ENCODE measurements around the gene AKAP10. TPM values are rescaled to one million over a fixed set of nuclear protein-coding genes. Genes with fewer than 3 reads are reported as not detected.
"Not testable (repeated sequence)": the region's sequence is repeated elsewhere in the genome, so short reads cannot be mapped to it uniquely, and the experiment has no call there.

AKAP10 gene
- total RNA-seq, 1 experiment from 2014 or later: 31.6 TPM

GRCh38 chr17:19860647-19861177 lies 116.9 kb downstream of the AKAP10 start:
- H3K79me2 ChIP-seq (ENCODE audit: insufficient read depth, low read length); H3K4me2 ChIP-seq (ENCODE audit: low read length); H3K36me3 ChIP-seq (ENCODE audit: control insufficient read depth in 1 of 2, insufficient read depth in 2 of 2, low read length in 2 of 2); H4K20me1 ChIP-seq (ENCODE audit: insufficient read depth); H3K27ac ChIP-seq (ENCODE audit: low read depth, low read length); H3K9me2 ChIP-seq (ENCODE audit: insufficient read depth); BruUV-seq (replicated peaks); POLR2A ChIA-PET; DNase-seq (ENCODE audit: low read depth, low spot score); intact Hi-C loops (cut with micrococcal nuclease); RAD21 ChIA-PET (ENCODE audit: low non-redundant PET in 1 of 2, low total read pairs in 2 of 2, uncharacterized antibody in 2 of 2, unreplicated experiment in 2 of 2); H3K4me1 ChIP-seq (ENCODE audit: control insufficient read depth in 1 of 2, insufficient read depth in 2 of 2, low read length in 2 of 2); H3K9me3 ChIP-seq (ENCODE audit: control insufficient read depth in 1 of 2, insufficient read depth in 1 of 2, low read depth in 1 of 2, low read length in 2 of 2); ATAC-seq; H3K9ac ChIP-seq (ENCODE audit: low read length); H3K27me3 ChIP-seq (ENCODE audit: insufficient read depth, low read length); H3K4me3 ChIP-seq (replicated peaks in 1 of 2; ENCODE audit: low read depth in 1 of 2, low read length in 2 of 2); H2AFZ ChIP-seq (ENCODE audit: low read depth, low read length, poor library complexity, severe bottlenecking): not testable (repeated sequence)
- CTCF ChIA-PET: interaction anchor here (0.7 kb wide), 1 partner anchor 234 kb away, joined by 3 read pairs; no protein-coding TSS in a partner anchor

GRCh38 chr17:19857640-19858039 lies 120.0 kb downstream of the AKAP10 start:
- RAD21 ChIA-PET (ENCODE audit: low non-redundant PET in 1 of 2, low total read pairs in 2 of 2, uncharacterized antibody in 2 of 2, unreplicated experiment in 2 of 2): no interaction called here
- TF ChIP-seq, protein P1, sequence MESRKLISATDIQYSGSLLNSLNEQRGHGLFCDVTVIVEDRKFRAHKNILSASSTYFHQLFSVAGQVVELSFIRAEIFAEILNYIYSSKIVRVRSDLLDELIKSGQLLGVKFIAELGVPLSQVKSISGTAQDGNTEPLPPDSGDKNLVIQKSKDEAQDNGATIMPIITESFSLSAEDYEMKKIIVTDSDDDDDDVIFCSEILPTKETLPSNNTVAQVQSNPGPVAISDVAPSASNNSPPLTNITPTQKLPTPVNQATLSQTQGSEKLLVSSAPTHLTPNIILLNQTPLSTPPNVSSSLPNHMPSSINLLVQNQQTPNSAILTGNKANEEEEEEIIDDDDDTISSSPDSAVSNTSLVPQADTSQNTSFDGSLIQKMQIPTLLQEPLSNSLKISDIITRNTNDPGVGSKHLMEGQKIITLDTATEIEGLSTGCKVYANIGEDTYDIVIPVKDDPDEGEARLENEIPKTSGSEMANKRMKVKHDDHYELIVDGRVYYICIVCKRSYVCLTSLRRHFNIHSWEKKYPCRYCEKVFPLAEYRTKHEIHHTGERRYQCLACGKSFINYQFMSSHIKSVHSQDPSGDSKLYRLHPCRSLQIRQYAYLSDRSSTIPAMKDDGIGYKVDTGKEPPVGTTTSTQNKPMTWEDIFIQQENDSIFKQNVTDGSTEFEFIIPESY (IDR thresholded peaks at IDR 0.05; ENCODE audit: extremely low read depth, insufficient replicate concordance, low read length): no peak
- TF ChIP-seq ZFX (IDR thresholded peaks at IDR 0.05): no peak
- no peak for TF ChIP-seq SRF (IDR thresholded peaks at IDR 0.05; ENCODE audit: low read depth)
- no peak for TF ChIP-seq EZH2phosphoT487 (IDR thresholded peaks at IDR 0.05; ENCODE audit: borderline replicate concordance)
- TF ChIP-seq EZH2 (IDR thresholded peaks at IDR 0.05): no peak
- POLR2A ChIA-PET: no interaction called here
- Histone ChIP-seq H3K4me1 (ENCODE audit: control insufficient read depth in 1 of 2, insufficient read depth in 2 of 2, low read length in 2 of 2) (no peaks in the 10 kb centered on the region), H3K4me2 (ENCODE audit: low read length) (no peak overlapping the region), H3K9me2 (ENCODE audit: insufficient read depth) (no peaks in the 10 kb centered on the region), H3K79me2 (ENCODE audit: insufficient read depth, low read length) (no peaks in the 10 kb centered on the region), H3K36me3 (ENCODE audit: control insufficient read depth in 1 of 2, insufficient read depth in 2 of 2, low read length in 2 of 2) (no peaks in the 10 kb centered on the region; a peak in 1 of 4 replicates), H3K4me3 (replicated peaks in 1 of 2; ENCODE audit: low read depth in 1 of 2, low read length in 2 of 2) (no peak overlapping the region), H3K27me3 (ENCODE audit: insufficient read depth, low read length) (no peaks in the 10 kb centered on the region), H3K27ac (ENCODE audit: low read depth, low read length) (no peak overlapping the region), H4K20me1 (ENCODE audit: insufficient read depth) (no peaks in the 10 kb centered on the region), H2AFZ (ENCODE audit: low read depth, low read length, poor library complexity, severe bottlenecking) (no peak overlapping the region), H3K9me3 (ENCODE audit: control insufficient read depth in 1 of 2, insufficient read depth in 1 of 2, low read depth in 1 of 2, low read length in 2 of 2) (no peaks in the 10 kb centered on the region), H3K9ac (ENCODE audit: low read length) (no peak overlapping the region)
- intact Hi-C loops (cut with micrococcal nuclease): no loop called here
- ATAC-seq: no peak
- CTCF ChIA-PET: no interaction called here
- no peak for DNase-seq (ENCODE audit: low read depth, low spot score)
- no TSS peak for BruUV-seq (replicated peaks)

Other genes starting within 250 kb of the AKAP10 start
- gene ALDH3A1, start 229.5 kb downstream of the AKAP10 start, total RNA-seq (2021; ENCODE audit: unreplicated experiment): 0.86 TPM
- 12.7 TPM for gene ULK2, start 109.9 kb downstream of the AKAP10 start, total RNA-seq (2021; ENCODE audit: unreplicated experiment)
- 43.5 TPM for gene SPECC1, start 31.5 kb upstream of the AKAP10 start, total RNA-seq (2021; ENCODE audit: unreplicated experiment)